ENCODE results near the gene SPSB1. TPM values are rescaled to one million over a fixed set of nuclear protein-coding genes. Genes with fewer than 3 reads are reported as not detected.

SPSB1 gene
- total RNA-seq, 3 donors from 2014 or later (not counting 1 experiment from before 2014, with no cell fraction given), result 0.82 to 3.0 (median 1.5) TPM

DNA sequence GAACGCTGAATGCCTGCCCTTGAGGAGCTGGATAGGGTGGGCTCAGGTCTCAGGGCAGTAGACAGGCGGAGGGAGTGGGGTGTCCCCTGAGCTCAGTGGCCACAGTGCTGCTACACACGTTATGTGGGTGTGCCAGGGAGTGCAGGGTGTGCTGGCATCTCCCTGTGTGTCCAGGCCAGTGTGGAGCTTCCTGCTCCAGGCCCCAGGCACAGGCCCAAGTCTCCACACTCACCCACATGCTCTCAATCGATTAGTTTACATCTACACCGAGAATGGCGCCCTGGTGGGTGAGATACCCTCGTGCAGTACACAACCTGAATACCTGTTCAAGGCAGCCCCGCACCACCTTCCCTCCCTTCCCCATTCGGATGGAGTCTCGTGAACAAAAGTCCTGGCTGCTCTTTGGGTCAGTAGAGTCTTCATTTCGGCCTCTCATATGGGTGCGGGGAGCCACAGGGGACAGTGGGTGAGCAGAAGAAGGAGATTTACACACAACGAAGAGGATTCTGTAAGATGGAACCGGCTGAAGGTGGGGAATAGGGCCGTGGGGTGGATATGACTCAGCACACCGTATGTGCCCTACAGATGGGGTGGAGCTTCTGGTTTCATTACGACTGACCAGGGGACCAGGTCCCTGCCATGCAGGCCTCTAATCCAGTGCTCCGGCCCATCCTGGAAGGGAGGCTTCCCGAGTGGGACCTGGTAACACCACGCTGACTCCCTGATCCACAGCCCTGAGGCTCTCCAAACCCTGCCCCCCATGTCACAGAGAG lies 93.3 kb downstream of the SPSB1 start:
- Histone ChIP-seq H3K4me3 (ENCODE audit: low read length) (no peak overlapping the region), H3K9me3 (ENCODE audit: control insufficient read depth, insufficient read depth, low read length) (no peaks in the 10 kb centered on the region), H3K27ac (ENCODE audit: low read length) (no peak overlapping the region), H3K36me3 (ENCODE audit: control insufficient read depth, insufficient read depth, low read length) (no peaks in the 10 kb centered on the region), H3K4me1 (ENCODE audit: control insufficient read depth, insufficient read depth, low read length) (no peaks in the 10 kb centered on the region), H3K27me3 (ENCODE audit: control insufficient read depth, insufficient read depth, low read length) (no peaks in the 10 kb centered on the region)
- ATAC-seq, result no peak
- H3K9me3 Mint-ChIP-seq, result no peaks in the 10 kb centered on the region
- TF ChIP-seq, protein P1, sequence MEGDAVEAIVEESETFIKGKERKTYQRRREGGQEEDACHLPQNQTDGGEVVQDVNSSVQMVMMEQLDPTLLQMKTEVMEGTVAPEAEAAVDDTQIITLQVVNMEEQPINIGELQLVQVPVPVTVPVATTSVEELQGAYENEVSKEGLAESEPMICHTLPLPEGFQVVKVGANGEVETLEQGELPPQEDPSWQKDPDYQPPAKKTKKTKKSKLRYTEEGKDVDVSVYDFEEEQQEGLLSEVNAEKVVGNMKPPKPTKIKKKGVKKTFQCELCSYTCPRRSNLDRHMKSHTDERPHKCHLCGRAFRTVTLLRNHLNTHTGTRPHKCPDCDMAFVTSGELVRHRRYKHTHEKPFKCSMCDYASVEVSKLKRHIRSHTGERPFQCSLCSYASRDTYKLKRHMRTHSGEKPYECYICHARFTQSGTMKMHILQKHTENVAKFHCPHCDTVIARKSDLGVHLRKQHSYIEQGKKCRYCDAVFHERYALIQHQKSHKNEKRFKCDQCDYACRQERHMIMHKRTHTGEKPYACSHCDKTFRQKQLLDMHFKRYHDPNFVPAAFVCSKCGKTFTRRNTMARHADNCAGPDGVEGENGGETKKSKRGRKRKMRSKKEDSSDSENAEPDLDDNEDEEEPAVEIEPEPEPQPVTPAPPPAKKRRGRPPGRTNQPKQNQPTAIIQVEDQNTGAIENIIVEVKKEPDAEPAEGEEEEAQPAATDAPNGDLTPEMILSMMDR (IDR thresholded peaks at IDR 0.05), result no peak
- intact Hi-C loops (cut with micrococcal nuclease), result no loop called here
- no peak overlapping the region for H3K4me3 Mint-ChIP-seq
- H3K4me1 Mint-ChIP-seq, result no peaks in the 10 kb centered on the region
- DNase-seq, result no peak
- H3K27ac Mint-ChIP-seq, result no peak overlapping the region
- 75% methylated on average over 20 of the region's 20 CpGs for WGBS (ENCODE audit: insufficient coverage)
- H3K36me3 Mint-ChIP-seq, result no peaks in the 10 kb centered on the region
- H3K27me3 Mint-ChIP-seq (ENCODE audit: low read depth in 2 of 2), result peaks cover 7 to 16% of the 10 kb centered on the region in 2 donors

DNA sequence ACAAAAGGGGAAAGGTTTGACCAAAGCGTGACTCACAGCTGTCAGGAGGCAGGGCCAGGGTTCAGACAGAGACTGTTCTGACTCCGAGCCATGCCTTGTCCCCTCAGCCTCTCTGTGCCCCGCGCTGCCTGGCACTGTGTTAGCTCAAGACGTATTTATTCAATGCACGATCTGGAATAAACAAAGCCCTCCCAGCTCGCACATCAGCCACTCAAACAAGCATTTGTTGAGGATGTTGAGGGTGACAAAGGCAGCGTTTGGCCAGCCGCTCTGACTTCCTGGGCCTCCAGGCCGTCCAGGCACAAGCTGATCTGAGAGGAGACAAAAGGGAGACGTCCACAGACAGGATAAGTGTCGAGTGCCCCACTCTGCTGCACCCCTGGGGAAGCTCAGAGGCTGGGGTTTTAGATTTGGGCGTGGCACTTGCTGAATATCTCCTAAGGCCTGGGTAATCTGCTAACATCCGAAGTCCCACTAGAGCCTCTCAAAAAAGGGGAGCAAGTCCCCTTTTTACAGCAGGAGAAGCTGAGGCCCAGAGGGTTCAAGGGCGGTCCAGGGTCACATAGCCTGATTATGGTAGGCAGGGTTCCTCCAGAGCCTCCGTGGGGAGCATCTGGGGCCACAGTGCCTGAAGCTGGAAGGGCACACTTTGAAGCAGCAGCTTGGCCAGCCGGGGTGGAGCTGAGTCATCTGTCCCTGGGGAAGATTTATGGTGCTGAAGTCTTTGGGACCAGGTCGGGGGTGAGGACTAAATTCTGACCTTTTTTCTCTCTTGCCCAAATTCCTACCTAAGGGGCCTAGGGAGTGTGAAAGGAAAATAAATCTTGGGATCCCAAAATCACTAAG lies 95.9 kb downstream of the SPSB1 start:
- H3K4me1 Mint-ChIP-seq, result no peaks in the 10 kb centered on the region
- H3K36me3 Mint-ChIP-seq, result no peaks in the 10 kb centered on the region

DNA sequence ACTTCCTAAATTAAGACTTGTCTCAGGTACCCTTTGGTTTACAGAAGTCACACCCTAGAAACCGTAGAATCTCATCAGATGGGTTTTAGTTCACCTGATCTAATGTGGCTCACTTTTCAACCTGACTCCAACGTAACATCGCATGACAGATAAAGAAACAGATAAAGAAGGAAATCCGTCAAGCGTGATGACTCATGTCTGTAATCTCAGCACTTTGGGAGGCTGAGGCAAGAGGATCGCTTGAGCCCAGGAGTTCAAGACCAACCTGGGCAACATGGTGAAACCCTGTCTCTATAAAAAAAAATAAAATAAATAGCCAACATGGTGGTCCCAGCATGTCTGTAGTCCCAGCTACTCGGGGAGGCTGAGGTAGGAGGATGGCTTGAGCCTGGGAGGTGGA lies 97.3 kb downstream of the SPSB1 start:
- Mint-ChIP-seq H3K4me1 (no peaks in the 10 kb centered on the region), H3K27me3 (ENCODE audit: low read depth in 2 of 2) (peaks cover 7 to 13% of the 10 kb centered on the region in 2 donors), H3K9me3 (no peaks in the 10 kb centered on the region), H3K36me3 (no peaks in the 10 kb centered on the region), H3K27ac (no peak overlapping the region), H3K4me3 (no peak overlapping the region)
- intact Hi-C loops (cut with micrococcal nuclease), result no loop called here
- ATAC-seq, result no peak
- Histone ChIP-seq H3K4me1 (ENCODE audit: control insufficient read depth, insufficient read depth, low read length) (no peaks in the 10 kb centered on the region), H3K36me3 (ENCODE audit: control insufficient read depth, insufficient read depth, low read length) (no peaks in the 10 kb centered on the region), H3K27me3 (ENCODE audit: control insufficient read depth, insufficient read depth, low read length) (no peaks in the 10 kb centered on the region), H3K27ac (ENCODE audit: low read length) (no peak overlapping the region), H3K4me3 (ENCODE audit: low read length) (no peak overlapping the region), H3K9me3 (ENCODE audit: control insufficient read depth, insufficient read depth, low read length) (peaks cover 3% of the 10 kb centered on the region)
- TF ChIP-seq, protein P1 (IDR thresholded peaks at IDR 0.05), result no peak
- WGBS (ENCODE audit: insufficient coverage), result 75% methylated on average over 7 of the region's 7 CpGs
- no peak for DNase-seq

More for the DNA sequence above, 95.9 kb downstream of the SPSB1 start:
- TF ChIP-seq, protein P1 (IDR thresholded peaks at IDR 0.05), result no peak
- Histone ChIP-seq H3K27me3 (ENCODE audit: control insufficient read depth, insufficient read depth, low read length) (no peaks in the 10 kb centered on the region), H3K9me3 (ENCODE audit: control insufficient read depth, insufficient read depth, low read length) (no peaks in the 10 kb centered on the region), H3K27ac (ENCODE audit: low read length) (no peak overlapping the region), H3K4me3 (ENCODE audit: low read length) (no peak overlapping the region), H3K4me1 (ENCODE audit: control insufficient read depth, insufficient read depth, low read length) (no peaks in the 10 kb centered on the region), H3K36me3 (ENCODE audit: control insufficient read depth, insufficient read depth, low read length) (no peaks in the 10 kb centered on the region)
- peaks cover 7 to 16% of the 10 kb centered on the region in 2 donors for H3K27me3 Mint-ChIP-seq (ENCODE audit: low read depth in 2 of 2)
- ATAC-seq (no peak), DNase-seq (no peak)
- WGBS (ENCODE audit: insufficient coverage), result 82% methylated on average over 17 of the region's 18 CpGs
- no peaks in the 10 kb centered on the region for H3K9me3 Mint-ChIP-seq
- intact Hi-C loops (cut with micrococcal nuclease), result no loop called here
- no peak overlapping the region for H3K4me3 Mint-ChIP-seq
- H3K27ac Mint-ChIP-seq, result no peak overlapping the region

Measured in natural killer cell (primary cell).